ENCODE measurements around the gene GLE1.

The GLE1 gene

DNA sequence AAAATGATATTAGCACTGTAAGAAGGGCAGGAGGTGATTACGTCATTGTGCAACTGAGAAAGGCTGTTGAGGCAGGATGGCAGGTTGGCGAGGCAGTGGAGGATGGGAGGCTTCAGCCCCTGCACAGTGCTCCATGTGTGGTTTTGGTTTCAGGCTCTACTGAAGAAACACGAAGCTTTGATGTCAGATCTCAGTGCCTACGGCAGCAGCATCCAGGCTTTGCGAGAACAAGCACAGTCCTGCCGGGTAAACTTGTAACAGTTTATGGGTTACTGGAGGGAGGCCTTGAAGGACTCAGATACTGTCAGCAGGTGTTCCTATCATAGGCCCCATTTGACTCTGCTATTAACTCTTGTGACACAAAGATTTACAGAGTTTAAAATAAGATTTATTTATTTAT lies 82.9 kb downstream of the GLE1 start:
- DNase-seq (ENCODE audit: extremely low read depth in 1 of 2, low read depth in 1 of 2) = no peak

DNA sequence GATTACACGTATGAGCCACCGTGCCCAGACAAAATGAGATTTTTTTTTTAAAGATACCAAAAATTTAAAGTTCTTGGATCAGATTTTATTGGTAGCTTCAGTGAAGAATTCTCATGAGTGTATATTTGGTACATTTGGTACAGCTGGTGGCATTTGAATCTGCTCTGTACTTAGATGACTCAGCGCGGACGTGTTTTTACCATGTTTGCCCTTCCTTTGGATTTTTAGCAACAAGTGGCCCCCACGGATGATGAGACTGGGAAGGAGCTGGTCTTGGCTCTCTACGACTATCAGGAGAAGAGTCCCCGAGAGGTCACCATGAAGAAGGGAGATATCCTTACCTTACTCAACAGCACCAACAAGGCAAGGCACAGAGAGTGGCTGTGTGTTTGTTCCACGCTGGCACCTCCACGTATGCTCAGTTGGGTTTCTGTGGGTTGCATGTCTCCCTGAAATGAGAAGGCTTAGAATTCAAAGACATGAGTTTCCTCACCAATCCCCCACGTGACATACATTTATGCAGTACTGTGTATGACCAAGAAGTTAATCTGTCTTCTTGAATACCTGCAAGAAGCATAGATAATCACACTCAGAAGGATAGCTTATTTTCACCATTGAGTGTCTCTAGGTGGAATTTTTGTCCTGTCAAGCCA lies 84.2 kb downstream of the GLE1 start:
- DNase-seq (ENCODE audit: extremely low read depth in 1 of 2, low read depth in 1 of 2) = no peak

All from activated CD8-positive, alpha-beta memory T cell treated with anti-CD3 and anti-CD28 coated beads for 1 hour (primary cell).